ENCODE results near the gene CFP.
"Not testable (repeated sequence)": the region's sequence is repeated elsewhere in the genome, so short reads cannot be mapped to it uniquely, and the experiment has no call there.

Gene CFP

GRCh38 chrX:47629419-47630200, at the start of gene CFP:
Gene CFP (minus strand): TSS chrX:47629930. CDS start chrX:47629844, 86 bp downstream.
- peak; percentile 66 for DNase-seq

GRCh38 chrX:47675959-47676859, 46.5 kb upstream of the CFP start:
- peak; percentile 66 for DNase-seq

- no peak for DNase-seq
Measured at GRCh38 chrX:47674776-47675175, 45.0 kb upstream of the CFP start.

GRCh38 chrX:47665797-47666196, 36.1 kb upstream of the CFP start:
- DNase-seq = not testable (repeated sequence)

- DNase-seq = no peak
Measured at GRCh38 chrX:47664737-47665136, 35.0 kb upstream of the CFP start.

- peak; percentile 53 for DNase-seq
Measured at GRCh38 chrX:47662144-47662657, 32.5 kb upstream of the CFP start.

GRCh38 chrX:47661539-47661938, 31.8 kb upstream of the CFP start:
- DNase-seq = no peak

GRCh38 chrX:47659421-47659726, 29.6 kb upstream of the CFP start:
- no peak for DNase-seq

- DNase-seq = peak; percentile 97
Measured at GRCh38 chrX:47658684-47659420, 29.1 kb upstream of the CFP start, which contains the start of gene UXT. Gene UXT (minus strand): TSS chrX:47659180. CDS start chrX:47658927, 253 bp downstream.

GRCh38 chrX:47658301-47658683, 28.6 kb upstream of the CFP start:
- DNase-seq = no peak

GRCh38 chrX:47651043-47651905, 21.5 kb upstream of the CFP start:
- DNase-seq = no peak

GRCh38 chrX:47650164-47651042, 20.7 kb upstream of the CFP start, which contains the start of gene ELK1:
Gene ELK1 (minus strand): TSS chrX:47650563. CDS start chrX:47641441, 9,122 bp downstream.
- peak; percentile 98 for DNase-seq

GRCh38 chrX:47649781-47650163, 20.0 kb upstream of the CFP start:
- no peak for DNase-seq

- DNase-seq = no peak
Measured at GRCh38 chrX:47649271-47649670, 19.5 kb upstream of the CFP start.

GRCh38 chrX:47648376-47648775, 18.6 kb upstream of the CFP start:
- DNase-seq = no peak

- DNase-seq = no peak
Measured at GRCh38 chrX:47646636-47647035, 16.9 kb upstream of the CFP start.

GRCh38 chrX:47645530-47645929, 15.8 kb upstream of the CFP start:
- DNase-seq = no peak

- peak; percentile 44 for DNase-seq
Measured at GRCh38 chrX:47644557-47645091, 14.9 kb upstream of the CFP start.

GRCh38 chrX:47643926-47644325, 14.2 kb upstream of the CFP start:
- peak; percentile 66 for DNase-seq

- DNase-seq = no peak
Measured at GRCh38 chrX:47638816-47639215, 9.1 kb upstream of the CFP start.

Measured in hematopoietic multipotent progenitor cell treated with erythropoietin and hydrocortisone succinate and interleukin-3 and kit ligand, for 4 days (in vitro differentiated cells).